ENCODE data around the gene LRRC56. TPM values are rescaled to one million over a fixed set of nuclear protein-coding genes. Genes with fewer than 3 reads are reported as not detected.

LRRC56 gene
- total and polyA plus RNA-seq, 2 of the 13 experiments (the other 11 are each of a cell fraction or from before 2014, with no cell fraction given) = 0.11 to 0.29 TPM

DNA sequence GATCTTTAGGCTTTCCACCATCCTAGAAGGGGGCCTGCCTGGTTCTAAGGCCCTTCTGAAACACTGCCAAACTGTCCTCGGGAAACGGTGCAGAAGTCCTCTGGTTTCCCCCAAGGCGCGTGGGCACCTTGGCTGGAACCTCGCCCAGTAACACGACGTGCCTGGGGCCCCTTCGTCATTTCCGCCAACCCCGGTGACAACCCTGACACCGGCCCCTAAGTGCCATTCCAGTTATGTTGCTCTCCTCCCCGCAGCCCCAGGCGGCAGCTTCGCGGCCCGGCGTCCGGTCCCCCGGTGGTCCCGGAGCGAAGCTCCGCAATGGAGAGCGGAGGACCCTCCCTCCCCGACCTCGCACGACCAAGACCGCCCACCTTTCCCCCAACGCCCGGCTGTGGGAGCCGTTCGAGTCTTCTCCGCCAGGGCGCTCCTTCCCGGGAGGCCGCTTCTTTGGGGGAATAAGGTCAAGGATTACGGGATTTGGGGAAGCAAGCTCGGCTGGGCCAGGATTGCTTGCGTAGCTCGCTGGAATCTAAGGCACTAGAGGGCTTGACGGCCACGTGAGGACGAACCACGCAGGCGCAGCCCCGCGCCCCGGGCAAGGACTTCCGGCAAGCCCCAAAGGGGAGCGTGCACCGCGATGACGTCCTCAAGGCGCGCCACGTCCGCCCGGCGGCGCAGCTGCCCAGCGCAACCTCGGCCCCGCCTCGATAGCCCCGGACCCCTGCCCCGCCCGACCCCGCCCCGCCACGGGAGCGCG, 30.9 kb upstream of the LRRC56 start (continued):
- TF ChIP-seq, protein P1, sequence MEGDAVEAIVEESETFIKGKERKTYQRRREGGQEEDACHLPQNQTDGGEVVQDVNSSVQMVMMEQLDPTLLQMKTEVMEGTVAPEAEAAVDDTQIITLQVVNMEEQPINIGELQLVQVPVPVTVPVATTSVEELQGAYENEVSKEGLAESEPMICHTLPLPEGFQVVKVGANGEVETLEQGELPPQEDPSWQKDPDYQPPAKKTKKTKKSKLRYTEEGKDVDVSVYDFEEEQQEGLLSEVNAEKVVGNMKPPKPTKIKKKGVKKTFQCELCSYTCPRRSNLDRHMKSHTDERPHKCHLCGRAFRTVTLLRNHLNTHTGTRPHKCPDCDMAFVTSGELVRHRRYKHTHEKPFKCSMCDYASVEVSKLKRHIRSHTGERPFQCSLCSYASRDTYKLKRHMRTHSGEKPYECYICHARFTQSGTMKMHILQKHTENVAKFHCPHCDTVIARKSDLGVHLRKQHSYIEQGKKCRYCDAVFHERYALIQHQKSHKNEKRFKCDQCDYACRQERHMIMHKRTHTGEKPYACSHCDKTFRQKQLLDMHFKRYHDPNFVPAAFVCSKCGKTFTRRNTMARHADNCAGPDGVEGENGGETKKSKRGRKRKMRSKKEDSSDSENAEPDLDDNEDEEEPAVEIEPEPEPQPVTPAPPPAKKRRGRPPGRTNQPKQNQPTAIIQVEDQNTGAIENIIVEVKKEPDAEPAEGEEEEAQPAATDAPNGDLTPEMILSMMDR (CRISPR knock-in tag; IDR thresholded peaks at IDR 0.05) = no peak
- TF ChIP-seq POGZ (CRISPR knock-in tag; IDR thresholded peaks at IDR 0.05) (peak; percentile 51; the same call in 1 of the 2 replicates), ZIK1 (CRISPR knock-in tag; IDR thresholded peaks at IDR 0.05; ENCODE audit: borderline replicate concordance, low read depth) (peak; percentile 75), ERF (CRISPR knock-in tag; IDR thresholded peaks at IDR 0.05) (no peak), SSRP1 (CRISPR knock-in tag; IDR thresholded peaks at IDR 0.05) (peak; percentile 12; the same call in 1 of the 2 replicates), THAP11 (CRISPR knock-in tag; IDR thresholded peaks at IDR 0.05) (peak; percentile 91), HNRNPL (IDR thresholded peaks at IDR 0.05; ENCODE audit: low read depth, low read length) (0 out of 2 replicates have a peak, but pooled peaks have one; percentile 54), ZBTB10 (CRISPR knock-in tag; IDR thresholded peaks at IDR 0.05; ENCODE audit: borderline replicate concordance) (peak; percentile 40; the same call in 1 of the 2 replicates), ZNF232 (CRISPR knock-in tag; IDR thresholded peaks at IDR 0.05; ENCODE audit: borderline replicate concordance) (0 out of 2 replicates have a peak, but pooled peaks have one; percentile 43), ZNF687 (CRISPR knock-in tag; IDR thresholded peaks at IDR 0.05) (peak; percentile 97)
- TF ChIP-seq, protein P2, sequence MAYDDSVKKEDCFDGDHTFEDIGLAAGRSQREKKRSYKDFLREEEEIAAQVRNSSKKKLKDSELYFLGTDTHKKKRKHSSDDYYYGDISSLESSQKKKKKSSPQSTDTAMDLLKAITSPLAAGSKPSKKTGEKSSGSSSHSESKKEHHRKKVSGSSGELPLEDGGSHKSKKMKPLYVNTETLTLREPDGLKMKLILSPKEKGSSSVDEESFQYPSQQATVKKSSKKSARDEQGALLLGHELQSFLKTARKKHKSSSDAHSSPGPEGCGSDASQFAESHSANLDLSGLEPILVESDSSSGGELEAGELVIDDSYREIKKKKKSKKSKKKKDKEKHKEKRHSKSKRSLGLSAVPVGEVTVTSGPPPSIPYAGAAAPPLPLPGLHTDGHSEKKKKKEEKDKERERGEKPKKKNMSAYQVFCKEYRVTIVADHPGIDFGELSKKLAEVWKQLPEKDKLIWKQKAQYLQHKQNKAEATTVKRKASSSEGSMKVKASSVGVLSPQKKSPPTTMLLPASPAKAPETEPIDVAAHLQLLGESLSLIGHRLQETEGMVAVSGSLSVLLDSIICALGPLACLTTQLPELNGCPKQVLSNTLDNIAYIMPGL (CRISPR knock-in tag; IDR thresholded peaks at IDR 0.05; ENCODE audit: borderline replicate concordance in 1 of 2, low read depth in 1 of 2) = peak; percentile 13 to 62; a peak in 2 of 4 replicates
- TF ChIP-seq, protein P3, sequence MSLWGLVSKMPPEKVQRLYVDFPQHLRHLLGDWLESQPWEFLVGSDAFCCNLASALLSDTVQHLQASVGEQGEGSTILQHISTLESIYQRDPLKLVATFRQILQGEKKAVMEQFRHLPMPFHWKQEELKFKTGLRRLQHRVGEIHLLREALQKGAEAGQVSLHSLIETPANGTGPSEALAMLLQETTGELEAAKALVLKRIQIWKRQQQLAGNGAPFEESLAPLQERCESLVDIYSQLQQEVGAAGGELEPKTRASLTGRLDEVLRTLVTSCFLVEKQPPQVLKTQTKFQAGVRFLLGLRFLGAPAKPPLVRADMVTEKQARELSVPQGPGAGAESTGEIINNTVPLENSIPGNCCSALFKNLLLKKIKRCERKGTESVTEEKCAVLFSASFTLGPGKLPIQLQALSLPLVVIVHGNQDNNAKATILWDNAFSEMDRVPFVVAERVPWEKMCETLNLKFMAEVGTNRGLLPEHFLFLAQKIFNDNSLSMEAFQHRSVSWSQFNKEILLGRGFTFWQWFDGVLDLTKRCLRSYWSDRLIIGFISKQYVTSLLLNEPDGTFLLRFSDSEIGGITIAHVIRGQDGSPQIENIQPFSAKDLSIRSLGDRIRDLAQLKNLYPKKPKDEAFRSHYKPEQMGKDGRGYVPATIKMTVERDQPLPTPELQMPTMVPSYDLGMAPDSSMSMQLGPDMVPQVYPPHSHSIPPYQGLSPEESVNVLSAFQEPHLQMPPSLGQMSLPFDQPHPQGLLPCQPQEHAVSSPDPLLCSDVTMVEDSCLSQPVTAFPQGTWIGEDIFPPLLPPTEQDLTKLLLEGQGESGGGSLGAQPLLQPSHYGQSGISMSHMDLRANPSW (CRISPR knock-in tag; IDR thresholded peaks at IDR 0.05; ENCODE audit: borderline replicate concordance) = peak; percentile 47; the same call in 1 of the 2 replicates
- TF ChIP-seq, protein P4, sequence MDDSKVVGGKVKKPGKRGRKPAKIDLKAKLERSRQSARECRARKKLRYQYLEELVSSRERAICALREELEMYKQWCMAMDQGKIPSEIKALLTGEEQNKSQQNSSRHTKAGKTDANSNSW (CRISPR knock-in tag; IDR thresholded peaks at IDR 0.05; ENCODE audit: borderline replicate concordance) = peak; percentile 13; the same call in 1 of the 2 replicates
